GM12878 (cell line): ENCODE results near the gene ZNF543.

Experiments
- CBX5 ChIP-seq: sonication (generic); IDR thresholded peaks from 2 replicates; pipeline ENCODE4 v1.6.1; 2016; ENCODE audit warnings: low read depth, moderate library complexity, mild to moderate bottlenecking, inconsistent platforms
- EZH2 ChIP-seq: IDR thresholded peaks from 2 replicates; pipeline ENCODE4 v1.6.1; 2012; ENCODE audit warnings: low read depth, mild to moderate bottlenecking, control low read depth, inconsistent platforms, low read length, borderline replicate concordance; ENCODE audit not compliant: control insufficient read depth
- POLR2A ChIP-seq: IDR thresholded peaks from 2 replicates; pipeline ENCODE4 v1.6.1; 2011; ENCODE audit warnings: low read depth, mild to moderate bottlenecking, low read length
- SIN3A ChIP-seq: IDR thresholded peaks from 2 replicates; pipeline ENCODE4 v1.6.1; 2012; ENCODE audit warnings: low read depth, low read length, improper control_type of control experiment
- SREBF2 ChIP-seq: IDR thresholded peaks from 2 replicates; pipeline ENCODE4 v1.6.1; 2012; ENCODE audit warnings: mild to moderate bottlenecking, low read length
- ZNF274 ChIP-seq: IDR thresholded peaks from one replicate; pipeline ENCODE4 v1.8.0; 2011; ENCODE audit not compliant: insufficient read length, insufficient read depth
- TF ChIP-seq, protein P1 (sequence below): IDR thresholded peaks from 2 replicates; pipeline ENCODE4 v1.6.1; 2012; ENCODE audit warnings: low read depth, low read length, improper control_type of control experiment
- TF ChIP-seq, protein P2 (sequence below), 3 experiments: IDR thresholded peaks in 2 of 3; conservative IDR thresholded peaks in 1 of 3; 2 replicates each; pipeline ENCODE4 v1.5.1; 2011; ENCODE audit warnings: low read depth in 3 of 3, low read length in 3 of 3, mild to moderate bottlenecking in 3 of 3, control low read depth in 2 of 3, moderate library complexity in 2 of 3, inconsistent platforms in 1 of 3, mixed read lengths in 1 of 3; ENCODE audit not compliant: control insufficient read depth in 2 of 3, insufficient read depth in 1 of 3; ENCODE audit errors: extremely low read depth in 1 of 3
- TF ChIP-seq, protein P3 (sequence below): IDR thresholded peaks from 2 replicates; pipeline ENCODE4 v1.6.1; 2011; ENCODE audit warnings: borderline replicate concordance, low read depth, mild to moderate bottlenecking, moderate library complexity, mixed read lengths, low read length; ENCODE audit not compliant: insufficient read depth; ENCODE audit errors: extremely low read length
- TF ChIP-seq, protein P4 (sequence below): fragments of 450-650 bp; IDR thresholded peaks from 2 replicates; pipeline ENCODE4 v1.6.1; 2018; ENCODE audit warnings: mild to moderate bottlenecking, low read depth, moderate library complexity; ENCODE audit not compliant: partially characterized antibody
- TF ChIP-seq, protein P5 (sequence below): IDR thresholded peaks from 2 replicates; pipeline ENCODE4 v1.6.1; 2011; ENCODE audit warnings: low read depth, mild to moderate bottlenecking, low read length, moderate library complexity, borderline replicate concordance; ENCODE audit errors: extremely low read depth
- TF ChIP-seq, protein P6 (sequence below): IDR thresholded peaks from 2 replicates; pipeline ENCODE4 v1.6.1; 2012; ENCODE audit warnings: improper control_type of control experiment, low read depth, low read length; ENCODE audit not compliant: insufficient replicate concordance

DNA sequence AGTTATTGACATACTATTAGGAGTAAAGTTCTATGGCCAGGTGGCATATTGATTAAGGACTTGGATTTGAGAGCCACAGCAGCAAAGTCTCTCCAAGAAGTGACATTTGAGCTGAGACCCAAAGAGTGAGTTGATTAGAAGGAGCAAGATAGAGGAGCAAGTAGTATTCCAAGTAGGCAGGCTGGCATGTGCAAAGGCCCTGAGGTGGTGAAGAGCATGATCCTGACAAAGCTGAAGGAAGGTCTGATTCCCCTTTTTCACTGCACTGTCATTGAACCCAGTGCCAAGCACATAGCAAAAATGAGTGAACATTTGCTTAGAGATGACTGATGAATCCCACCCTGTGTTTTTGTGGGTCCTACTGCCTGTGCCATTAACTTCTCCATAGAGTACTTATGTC lies 4.7 kb downstream of the ZNF543 start:
- TF ChIP-seq, protein P1, sequence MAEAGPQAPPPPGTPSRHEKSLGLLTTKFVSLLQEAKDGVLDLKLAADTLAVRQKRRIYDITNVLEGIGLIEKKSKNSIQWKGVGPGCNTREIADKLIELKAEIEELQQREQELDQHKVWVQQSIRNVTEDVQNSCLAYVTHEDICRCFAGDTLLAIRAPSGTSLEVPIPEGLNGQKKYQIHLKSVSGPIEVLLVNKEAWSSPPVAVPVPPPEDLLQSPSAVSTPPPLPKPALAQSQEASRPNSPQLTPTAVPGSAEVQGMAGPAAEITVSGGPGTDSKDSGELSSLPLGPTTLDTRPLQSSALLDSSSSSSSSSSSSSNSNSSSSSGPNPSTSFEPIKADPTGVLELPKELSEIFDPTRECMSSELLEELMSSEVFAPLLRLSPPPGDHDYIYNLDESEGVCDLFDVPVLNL, result no peak
- TF ChIP-seq, protein P2, sequence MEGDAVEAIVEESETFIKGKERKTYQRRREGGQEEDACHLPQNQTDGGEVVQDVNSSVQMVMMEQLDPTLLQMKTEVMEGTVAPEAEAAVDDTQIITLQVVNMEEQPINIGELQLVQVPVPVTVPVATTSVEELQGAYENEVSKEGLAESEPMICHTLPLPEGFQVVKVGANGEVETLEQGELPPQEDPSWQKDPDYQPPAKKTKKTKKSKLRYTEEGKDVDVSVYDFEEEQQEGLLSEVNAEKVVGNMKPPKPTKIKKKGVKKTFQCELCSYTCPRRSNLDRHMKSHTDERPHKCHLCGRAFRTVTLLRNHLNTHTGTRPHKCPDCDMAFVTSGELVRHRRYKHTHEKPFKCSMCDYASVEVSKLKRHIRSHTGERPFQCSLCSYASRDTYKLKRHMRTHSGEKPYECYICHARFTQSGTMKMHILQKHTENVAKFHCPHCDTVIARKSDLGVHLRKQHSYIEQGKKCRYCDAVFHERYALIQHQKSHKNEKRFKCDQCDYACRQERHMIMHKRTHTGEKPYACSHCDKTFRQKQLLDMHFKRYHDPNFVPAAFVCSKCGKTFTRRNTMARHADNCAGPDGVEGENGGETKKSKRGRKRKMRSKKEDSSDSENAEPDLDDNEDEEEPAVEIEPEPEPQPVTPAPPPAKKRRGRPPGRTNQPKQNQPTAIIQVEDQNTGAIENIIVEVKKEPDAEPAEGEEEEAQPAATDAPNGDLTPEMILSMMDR (IDR thresholded peaks at IDR 0.05 in 2 of 3, conservative IDR thresholded peaks at IDR 0.05 in 1 of 3; ENCODE audit: control insufficient read depth in 2 of 3, extremely low read depth in 1 of 3, insufficient read depth in 1 of 3, low read depth in 3 of 3, low read length in 3 of 3), result no peak
- no peak for TF ChIP-seq CBX5
- no peak for TF ChIP-seq ZNF274
- TF ChIP-seq SIN3A, result no peak
- no peak for TF ChIP-seq EZH2
- TF ChIP-seq, protein P3, sequence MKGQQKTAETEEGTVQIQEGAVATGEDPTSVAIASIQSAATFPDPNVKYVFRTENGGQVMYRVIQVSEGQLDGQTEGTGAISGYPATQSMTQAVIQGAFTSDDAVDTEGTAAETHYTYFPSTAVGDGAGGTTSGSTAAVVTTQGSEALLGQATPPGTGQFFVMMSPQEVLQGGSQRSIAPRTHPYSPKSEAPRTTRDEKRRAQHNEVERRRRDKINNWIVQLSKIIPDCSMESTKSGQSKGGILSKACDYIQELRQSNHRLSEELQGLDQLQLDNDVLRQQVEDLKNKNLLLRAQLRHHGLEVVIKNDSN, result no peak
- TF ChIP-seq, protein P4, sequence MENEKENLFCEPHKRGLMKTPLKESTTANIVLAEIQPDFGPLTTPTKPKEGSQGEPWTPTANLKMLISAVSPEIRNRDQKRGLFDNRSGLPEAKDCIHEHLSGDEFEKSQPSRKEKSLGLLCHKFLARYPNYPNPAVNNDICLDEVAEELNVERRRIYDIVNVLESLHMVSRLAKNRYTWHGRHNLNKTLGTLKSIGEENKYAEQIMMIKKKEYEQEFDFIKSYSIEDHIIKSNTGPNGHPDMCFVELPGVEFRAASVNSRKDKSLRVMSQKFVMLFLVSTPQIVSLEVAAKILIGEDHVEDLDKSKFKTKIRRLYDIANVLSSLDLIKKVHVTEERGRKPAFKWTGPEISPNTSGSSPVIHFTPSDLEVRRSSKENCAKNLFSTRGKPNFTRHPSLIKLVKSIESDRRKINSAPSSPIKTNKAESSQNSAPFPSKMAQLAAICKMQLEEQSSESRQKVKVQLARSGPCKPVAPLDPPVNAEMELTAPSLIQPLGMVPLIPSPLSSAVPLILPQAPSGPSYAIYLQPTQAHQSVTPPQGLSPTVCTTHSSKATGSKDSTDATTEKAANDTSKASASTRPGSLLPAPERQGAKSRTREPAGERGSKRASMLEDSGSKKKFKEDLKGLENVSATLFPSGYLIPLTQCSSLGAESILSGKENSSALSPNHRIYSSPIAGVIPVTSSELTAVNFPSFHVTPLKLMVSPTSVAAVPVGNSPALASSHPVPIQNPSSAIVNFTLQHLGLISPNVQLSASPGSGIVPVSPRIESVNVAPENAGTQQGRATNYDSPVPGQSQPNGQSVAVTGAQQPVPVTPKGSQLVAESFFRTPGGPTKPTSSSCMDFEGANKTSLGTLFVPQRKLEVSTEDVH, result no peak
- no peak for TF ChIP-seq SREBF2
- TF ChIP-seq, protein P5, sequence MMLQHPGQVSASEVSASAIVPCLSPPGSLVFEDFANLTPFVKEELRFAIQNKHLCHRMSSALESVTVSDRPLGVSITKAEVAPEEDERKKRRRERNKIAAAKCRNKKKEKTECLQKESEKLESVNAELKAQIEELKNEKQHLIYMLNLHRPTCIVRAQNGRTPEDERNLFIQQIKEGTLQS, result no peak
- TF ChIP-seq, protein P6, sequence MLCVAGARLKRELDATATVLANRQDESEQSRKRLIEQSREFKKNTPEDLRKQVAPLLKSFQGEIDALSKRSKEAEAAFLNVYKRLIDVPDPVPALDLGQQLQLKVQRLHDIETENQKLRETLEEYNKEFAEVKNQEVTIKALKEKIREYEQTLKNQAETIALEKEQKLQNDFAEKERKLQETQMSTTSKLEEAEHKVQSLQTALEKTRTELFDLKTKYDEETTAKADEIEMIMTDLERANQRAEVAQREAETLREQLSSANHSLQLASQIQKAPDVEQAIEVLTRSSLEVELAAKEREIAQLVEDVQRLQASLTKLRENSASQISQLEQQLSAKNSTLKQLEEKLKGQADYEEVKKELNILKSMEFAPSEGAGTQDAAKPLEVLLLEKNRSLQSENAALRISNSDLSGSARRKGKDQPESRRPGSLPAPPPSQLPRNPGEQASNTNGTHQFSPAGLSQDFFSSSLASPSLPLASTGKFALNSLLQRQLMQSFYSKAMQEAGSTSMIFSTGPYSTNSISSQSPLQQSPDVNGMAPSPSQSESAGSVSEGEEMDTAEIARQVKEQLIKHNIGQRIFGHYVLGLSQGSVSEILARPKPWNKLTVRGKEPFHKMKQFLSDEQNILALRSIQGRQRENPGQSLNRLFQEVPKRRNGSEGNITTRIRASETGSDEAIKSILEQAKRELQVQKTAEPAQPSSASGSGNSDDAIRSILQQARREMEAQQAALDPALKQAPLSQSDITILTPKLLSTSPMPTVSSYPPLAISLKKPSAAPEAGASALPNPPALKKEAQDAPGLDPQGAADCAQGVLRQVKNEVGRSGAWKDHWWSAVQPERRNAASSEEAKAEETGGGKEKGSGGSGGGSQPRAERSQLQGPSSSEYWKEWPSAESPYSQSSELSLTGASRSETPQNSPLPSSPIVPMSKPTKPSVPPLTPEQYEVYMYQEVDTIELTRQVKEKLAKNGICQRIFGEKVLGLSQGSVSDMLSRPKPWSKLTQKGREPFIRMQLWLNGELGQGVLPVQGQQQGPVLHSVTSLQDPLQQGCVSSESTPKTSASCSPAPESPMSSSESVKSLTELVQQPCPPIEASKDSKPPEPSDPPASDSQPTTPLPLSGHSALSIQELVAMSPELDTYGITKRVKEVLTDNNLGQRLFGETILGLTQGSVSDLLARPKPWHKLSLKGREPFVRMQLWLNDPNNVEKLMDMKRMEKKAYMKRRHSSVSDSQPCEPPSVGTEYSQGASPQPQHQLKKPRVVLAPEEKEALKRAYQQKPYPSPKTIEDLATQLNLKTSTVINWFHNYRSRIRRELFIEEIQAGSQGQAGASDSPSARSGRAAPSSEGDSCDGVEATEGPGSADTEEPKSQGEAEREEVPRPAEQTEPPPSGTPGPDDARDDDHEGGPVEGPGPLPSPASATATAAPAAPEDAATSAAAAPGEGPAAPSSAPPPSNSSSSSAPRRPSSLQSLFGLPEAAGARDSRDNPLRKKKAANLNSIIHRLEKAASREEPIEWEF, result no peak
- TF ChIP-seq POLR2A, result no peak
